AG09319 (cell line): ENCODE data around the gene CTDSP2.
"Not testable (repeated sequence)": the region's sequence is repeated elsewhere in the genome, so short reads cannot be mapped to it uniquely, and the experiment has no call there.

Source experiments
- DNase-seq: peaks from one replicate; pipeline ENCODE4 v3.0.0-alpha.2; 2010; ENCODE audit warnings: low read depth; ENCODE audit errors: extremely low read depth
- CTCF ChIP-seq: IDR thresholded peaks from 2 replicates; pipeline ENCODE4 v1.5.1; 2011; ENCODE audit warnings: low read depth, mild to moderate bottlenecking, inconsistent platforms, low read length, moderate library complexity

Gene CTDSP2

GRCh38 chr12:57892232-57892972, 45.9 kb upstream of the CTDSP2 start:
- no peak for DNase-seq

GRCh38 chr12:57891542-57892228, 45.2 kb upstream of the CTDSP2 start:
- DNase-seq, result no peak
- TF ChIP-seq CTCF, result no peak

More at GRCh38 chr12:57892232-57892972, 45.9 kb upstream of the CTDSP2 start:
- no peak for TF ChIP-seq CTCF

- no peak for TF ChIP-seq CTCF
These were observed 43.9 kb upstream of the CTDSP2 start for GRCh38 chr12:57890191-57891115.

GRCh38 chr12:57889500-57889989, 43.0 kb upstream of the CTDSP2 start:
- no peak for TF ChIP-seq CTCF
- DNase-seq, result peak; percentile 90

More at GRCh38 chr12:57890191-57891115, 43.9 kb upstream of the CTDSP2 start:
- DNase-seq, result no peak

GRCh38 chr12:57888409-57889157, 42.1 kb upstream of the CTDSP2 start:
- DNase-seq, result no peak
- TF ChIP-seq CTCF, result no peak

- TF ChIP-seq CTCF, result no peak
- no peak for DNase-seq
These were observed 41.3 kb upstream of the CTDSP2 start for GRCh38 chr12:57887631-57888408.

- DNase-seq, result not testable (repeated sequence)
These were observed 40.4 kb upstream of the CTDSP2 start for GRCh38 chr12:57886964-57887363.
